GM18502 (cell line): Measurements from ENCODE around the gene CFAP157.

Experiments used
- ATAC-seq: cut with Tn5 transposase; IDR thresholded peaks from one replicate; pipeline ENCODE4 v1.9.1; 2021; ENCODE audit warnings: mild to moderate bottlenecking; ENCODE audit not compliant: unreplicated experiment, poor library complexity

CFAP157 gene

DNA sequence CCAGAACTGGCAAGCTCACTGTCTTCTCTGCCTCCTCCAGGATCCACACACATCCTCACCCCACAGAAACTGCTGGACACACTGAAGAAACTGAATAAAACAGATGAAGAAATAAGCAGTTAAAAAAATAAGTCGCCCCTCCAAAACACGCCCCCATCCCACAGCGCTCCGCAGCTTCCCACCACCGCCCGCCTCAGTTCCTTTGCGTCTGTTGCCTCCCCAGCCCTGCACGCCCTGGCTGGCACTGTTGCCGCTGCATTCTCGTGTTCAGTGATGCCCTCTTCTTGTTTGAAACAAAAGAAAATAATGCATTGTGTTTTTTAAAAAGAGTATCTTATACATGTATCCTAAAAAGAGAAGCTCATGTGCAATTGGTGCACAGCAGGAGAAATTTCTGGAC lies 16.1 kb upstream of the CFAP157 start:
- no peak for ATAC-seq

DNA sequence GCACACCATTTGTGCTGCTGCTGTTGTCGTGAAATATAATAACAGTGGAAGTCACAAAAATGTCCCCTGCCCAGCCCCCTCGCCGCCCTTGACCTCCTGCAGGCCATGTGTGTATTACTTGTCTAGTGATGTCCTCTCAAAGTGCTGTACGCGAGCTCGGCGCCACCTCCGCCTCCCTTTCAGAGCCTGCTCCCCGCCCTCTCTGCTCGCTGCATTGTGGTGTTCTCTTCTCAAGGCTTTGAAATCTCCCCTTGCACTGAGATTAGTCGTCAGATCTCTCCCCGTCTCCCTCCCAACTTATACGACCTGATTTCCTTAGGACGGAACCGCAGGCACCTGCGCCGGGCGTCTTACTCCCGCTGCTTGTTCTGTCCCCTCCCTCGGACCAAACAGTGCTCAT lies 14.7 kb upstream of the CFAP157 start:
- no peak for ATAC-seq

DNA sequence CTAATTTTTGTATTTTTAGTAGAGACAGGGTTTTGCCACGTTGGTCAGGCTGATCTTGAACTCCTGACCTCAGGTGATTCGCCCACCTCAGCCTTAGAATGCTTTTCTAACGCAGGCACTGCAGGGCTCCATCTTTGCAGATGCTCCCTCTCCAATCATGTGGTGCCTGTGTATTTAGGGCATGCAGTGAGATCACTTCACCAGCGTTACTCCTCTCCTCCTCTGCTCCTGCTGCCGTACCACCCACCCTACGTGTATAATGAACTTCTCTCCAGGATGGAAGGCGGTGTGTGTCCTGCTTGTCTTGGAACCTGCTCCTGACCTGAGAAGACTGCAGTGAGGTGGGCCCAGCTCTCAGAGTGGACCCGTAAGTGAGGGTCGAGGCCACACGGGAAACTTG lies 13.6 kb upstream of the CFAP157 start:
- ATAC-seq, result no peak

DNA sequence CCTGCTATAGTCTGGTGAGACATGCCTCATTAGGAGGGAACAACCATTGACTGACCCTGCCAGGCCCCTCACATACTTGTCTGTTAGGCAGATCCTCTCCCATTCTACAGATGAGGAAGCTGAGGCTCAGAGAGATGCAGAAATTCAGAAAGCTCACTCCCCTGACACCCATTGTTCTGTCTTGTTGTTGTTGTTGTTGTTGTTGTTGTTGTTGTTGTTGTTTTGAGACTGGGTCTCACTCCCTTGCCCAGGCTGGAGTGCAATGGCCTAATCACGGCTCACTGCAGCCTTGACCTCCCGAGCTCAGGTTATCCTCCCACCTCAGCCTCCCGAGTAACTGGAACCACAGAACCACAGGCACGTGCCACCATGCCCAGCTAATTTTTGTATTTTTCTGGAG lies 13.1 kb upstream of the CFAP157 start:
- ATAC-seq, result no peak

DNA sequence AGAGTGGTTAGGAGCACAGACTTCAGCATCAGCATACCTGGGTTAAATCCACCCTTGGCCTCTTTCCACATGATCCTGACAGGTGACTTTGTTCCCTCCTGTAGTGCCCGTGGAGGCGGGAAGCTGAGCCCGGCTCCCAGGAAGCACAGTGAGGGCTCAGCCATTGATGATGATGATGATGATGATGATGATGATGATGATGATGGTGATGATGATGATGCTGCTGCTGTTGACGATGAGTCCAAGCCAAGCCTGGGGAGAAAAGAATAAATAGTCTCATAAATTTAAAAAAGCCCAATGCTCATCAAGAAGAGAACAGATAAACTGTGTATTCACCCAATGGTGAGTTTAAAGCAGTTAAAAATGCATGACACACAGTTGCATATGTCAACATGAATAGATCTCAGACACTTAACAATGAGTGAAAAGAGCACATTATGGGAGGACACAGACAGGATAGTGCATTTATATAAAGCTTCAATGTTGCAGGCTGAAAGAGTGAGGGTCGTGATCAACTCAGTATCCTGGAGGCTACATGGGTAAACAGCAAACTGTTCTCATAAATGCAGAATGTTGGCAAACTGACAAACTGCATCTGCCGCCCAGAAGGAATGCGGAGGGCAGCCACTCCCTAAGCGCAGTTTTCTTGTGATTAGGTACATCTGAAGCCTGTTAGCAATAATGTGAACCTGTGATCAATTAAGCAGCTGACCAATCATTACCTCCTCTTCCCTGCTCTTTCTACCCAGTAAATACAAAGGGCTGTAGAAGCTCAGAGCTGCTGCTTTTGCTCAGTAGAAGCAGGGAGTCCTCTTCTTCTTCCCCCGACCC lies 11.7 kb upstream of the CFAP157 start:
- ATAC-seq, result no peak

DNA sequence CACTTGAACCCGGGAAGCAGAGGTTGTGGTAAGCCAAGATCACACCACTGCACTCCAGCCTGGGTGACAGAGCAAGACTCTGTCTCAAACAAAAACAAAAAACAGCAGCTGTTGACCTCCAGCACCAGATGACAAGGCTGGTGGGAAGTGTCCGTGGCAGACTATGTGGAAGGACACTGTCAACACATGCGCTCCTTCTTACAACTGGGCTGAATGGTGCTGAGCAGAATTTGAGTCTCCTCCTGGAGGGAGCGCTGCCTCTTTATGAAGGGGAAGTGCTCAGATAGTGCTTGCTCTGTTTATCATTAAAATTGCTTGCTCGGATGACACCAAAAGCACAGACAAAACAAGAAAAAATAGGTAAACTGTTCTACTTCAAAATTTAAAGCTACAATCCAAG lies 9.2 kb upstream of the CFAP157 start:
- no peak for ATAC-seq

DNA sequence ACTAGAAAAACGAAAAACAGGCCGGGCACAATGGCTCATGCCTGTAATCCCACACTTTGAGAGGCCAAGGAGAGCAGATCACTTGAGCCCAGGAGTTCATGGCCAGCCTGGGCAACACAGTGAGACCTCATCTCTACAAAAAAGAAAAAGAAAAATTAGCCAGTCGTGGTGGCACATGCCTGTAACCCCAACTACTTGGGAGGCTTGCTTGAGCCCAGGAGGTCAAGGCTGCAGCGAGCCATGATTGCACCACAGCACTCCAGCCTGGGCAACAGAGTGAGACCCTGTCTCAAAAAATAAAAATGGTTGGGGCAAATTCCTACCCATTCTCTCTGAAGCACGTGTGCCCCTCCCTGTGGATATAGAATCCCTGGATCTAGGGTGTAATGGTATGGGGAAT lies 8.4 kb upstream of the CFAP157 start:
- ATAC-seq, result no peak

DNA sequence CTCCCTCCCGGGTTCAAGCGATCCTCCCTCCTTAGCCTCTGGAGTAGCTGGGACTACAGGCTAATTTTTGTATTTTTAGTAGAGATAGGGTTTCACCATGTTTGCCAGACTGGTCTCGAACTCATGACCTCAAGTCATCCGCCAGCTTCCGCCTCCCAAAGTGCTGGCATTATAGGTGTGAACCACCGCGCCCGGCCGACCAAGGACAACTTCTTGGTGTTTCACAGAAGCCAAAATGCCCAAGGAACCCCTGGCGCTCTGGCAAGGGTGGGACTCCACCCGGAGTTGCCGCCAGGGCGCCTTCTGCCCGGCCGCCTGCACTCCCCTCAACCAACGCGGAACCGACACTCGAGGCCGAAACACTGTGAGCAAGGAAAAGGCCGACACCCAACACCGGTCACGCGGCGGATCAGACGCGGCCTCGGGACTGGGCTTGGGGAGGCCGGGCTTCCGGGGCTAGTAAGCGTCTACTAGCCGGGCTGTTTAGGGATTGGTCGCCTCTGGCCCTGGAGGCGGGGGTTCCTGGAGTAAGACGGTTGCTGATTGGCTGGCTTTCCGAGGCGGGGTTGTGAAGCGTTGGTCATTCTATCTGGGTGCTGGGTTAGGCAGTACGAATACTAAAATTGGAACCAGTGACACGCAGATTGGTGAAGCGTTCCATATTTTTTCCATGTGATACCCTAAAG lies 7.7 kb upstream of the CFAP157 start:
- peak; percentile 90 for ATAC-seq

DNA sequence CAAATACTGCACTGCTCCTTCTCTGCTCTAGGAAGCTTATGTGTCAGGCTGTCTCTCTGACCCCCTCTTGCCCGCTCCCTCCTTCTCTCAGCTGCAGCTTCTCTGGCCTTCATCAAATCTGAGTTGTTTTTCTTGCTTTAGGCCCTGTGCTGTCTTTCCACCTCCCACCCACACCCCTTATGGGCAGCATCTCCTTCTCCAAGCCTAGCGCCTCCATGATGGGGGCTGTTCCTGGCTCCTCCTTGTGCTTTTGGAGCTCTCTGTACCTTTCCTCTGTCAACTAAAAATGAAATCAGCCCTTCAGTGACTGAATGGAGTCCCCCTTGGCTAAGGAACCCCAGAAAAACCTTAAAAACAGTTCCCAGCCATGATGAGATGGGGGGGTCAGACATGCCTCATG lies 6.6 kb upstream of the CFAP157 start:
- ATAC-seq, result no peak

DNA sequence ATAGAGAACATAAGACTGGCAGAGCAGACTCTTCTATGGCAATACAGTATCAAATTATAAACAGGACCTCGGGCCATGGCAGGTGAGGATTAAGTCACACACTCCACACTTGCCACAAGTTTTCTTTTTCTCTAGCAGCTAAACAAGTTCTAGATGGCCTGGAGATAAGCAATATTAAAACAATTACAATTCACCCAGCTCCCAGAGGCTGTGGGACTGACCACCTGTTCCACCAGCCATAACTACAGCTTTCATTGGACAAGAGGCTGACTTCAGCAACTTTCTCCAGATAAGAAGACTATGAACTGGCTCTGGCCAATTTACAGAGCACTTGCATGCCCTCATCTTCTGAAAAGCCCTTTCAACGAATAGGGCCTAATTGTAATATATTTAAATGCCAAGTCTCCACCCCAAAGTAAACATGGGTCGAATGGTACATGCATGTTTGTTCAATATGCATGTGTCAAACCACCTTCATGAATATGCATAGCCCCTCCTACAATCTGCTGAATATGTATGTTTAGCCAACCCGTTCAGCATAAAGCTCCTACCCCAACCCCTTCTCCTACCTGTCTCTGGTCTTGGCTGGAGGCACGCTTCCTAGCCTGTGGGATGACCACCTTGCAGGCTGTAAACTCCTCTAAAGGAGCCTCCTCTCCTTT lies 6.1 kb upstream of the CFAP157 start:
- no peak for ATAC-seq

DNA sequence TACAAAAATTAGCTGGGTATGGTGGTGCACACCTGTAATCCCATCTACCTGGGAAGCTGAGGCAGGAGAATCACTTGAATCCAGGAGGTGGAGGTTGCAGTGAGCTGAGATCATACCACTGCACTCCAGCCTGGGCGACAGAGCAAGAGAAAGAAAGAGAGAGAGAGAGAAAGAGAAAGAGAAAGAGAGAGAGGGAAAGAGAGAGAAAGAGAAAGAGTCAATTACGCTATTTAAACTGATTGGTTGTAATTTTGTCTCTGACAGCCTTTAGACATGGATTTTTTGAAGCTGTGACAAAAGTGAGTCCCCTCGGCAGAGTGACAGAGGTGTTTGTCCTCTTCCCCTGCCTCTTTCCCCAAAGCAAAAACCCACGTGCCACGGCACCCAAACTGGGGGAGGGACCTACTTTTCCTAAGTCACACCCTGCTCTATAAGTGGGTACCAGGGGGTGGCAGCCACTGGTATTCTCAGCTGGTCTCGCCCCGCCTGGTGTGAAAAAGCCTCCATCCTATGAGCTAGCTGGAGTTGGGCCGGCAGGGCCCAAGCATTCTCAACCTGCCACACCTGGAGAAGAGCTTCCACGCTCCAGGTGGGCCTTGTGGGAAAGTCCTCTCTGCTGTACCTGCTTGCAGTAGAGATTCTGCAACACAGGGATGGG lies 3.4 kb upstream of the CFAP157 start:
- ATAC-seq, result no peak

DNA sequence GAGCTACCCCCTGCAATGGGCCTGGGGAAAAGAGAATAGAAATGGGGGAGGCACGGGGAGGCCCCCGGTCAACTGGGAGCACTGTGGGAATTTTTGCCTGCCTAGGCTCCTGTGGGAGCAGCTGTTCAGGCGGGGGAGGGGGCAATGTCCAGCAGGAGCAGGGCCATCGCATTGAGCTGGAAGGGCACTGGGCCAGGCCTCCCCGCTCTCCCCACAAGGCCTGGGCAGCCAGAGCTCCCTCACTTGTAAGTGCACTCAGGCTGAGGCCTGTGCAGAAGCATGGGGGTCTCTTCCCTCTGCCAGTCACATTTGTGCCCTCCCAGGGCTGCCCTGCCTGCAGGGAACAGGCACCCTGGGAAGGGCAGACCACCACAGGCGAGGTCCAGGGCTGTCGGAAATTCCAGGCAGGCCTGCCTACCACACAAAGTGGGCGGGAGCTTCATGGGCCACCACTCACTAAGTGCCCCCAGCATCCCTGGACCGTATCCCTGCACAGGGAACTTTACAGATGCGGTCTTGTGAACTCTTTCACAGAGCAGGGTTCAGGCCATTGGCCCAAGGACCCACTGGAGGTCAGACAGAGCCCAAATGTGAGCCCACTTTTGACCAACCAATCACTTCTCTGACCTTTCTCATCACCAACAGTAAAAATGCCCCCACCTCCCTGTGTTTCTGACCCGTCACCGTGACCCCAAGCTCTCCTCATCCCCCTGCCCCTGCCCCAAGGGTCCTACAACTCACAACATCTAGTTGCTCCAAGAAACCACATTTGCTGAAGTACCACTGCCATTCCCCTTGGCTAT lies 1.0 kb upstream of the CFAP157 start:
- no peak for ATAC-seq

DNA sequence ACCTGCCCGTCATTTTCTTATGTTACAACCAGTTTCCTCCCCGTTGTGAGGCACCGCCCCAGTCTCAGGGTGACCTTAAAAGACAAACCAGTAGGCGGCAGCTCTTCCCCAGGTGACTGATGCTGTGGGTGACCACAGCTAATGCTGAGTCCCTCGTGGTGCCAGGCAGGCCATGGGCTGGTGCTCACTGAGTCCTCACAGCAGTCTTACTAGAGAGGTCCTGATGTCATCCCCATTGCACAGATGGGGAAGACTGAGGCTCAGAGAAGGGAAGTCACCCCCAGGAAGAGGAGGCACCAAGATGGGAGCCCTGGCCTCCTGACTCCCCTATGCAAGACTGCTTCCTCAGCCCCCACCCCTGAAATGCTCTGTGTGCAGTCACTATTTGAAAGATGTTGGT lies 978 bp downstream of the CFAP157 start:
- no peak for ATAC-seq

DNA sequence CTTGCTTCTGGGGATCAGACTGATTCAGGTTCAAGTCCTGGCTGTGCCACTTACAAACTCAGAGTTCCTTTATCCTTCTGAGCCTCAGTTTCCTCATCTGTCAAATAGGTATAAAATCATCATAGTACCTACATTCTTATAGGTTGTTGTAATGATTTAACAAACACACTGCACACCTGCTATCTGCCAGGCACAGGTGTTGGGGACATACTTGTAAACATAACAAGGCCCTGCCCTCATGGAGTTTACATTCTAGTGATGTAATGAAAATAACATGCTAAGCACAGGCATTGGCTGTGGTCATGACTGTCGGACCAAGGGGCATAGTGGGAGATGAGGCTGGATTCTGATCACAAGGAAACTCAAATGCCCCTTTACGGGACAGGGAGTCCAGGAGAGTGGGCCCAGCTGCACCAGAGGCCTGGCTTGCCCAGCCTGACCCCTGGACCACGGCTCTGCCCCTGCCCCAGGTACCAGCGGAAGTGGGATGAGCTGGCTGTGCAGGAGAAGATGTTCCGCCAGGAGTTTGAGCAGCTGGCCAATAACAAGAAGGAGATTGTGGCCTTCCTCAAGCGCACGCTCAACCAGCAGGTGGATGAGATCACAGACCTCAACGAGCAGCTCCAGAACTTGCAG lies 2.3 kb downstream of the CFAP157 start:
- ATAC-seq, result no peak

DNA sequence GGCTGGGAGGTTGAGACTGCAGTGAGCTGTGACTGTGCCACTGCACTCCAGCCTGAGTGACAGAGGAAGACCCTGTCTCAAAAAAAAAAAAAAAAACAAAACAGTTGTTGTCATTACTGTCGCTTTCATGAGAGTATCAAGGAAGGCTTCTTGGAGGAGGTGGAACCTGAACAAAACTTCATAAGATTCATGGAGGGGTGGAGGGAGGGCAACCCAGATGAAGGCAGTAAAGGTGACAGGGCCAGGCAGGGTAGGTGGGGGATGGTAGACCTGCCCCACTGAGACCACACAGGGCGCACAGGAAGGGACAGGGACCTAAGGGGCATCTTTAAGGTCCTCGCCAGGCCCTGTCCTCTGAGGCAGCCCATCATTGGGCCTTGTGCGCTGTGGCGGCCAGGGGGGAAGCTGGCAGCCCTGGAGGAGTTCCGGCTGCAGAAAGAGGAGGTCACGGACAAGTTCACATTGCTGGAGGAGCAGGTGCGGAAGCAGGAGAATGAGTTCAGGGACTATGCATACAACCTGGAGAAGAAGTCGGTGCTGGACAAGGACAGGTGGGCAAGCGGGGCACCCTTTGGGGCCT lies 3.5 kb downstream of the CFAP157 start:
- no peak for ATAC-seq

DNA sequence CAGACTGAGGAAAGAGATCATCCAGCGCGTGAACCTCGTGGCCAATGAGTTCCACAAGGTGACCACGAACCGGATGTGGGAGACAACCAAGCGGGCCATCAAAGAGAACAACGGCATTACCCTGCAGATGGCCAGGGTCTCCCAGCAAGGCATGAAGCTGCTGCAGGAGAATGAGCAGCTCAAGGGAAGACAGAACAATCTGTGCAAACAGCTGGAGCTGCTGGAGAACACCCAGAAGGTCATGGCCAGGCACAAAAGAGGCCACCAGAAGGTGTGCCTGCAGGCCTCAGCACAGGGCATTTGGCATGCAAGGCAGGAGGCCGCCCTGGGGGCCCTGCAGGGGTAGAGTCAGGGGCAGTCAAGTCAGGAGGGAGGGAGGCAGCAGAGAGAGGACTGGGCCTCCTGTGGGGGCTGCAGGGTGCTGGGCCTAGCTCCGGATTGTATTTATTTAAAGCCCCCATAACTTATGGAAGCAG lies 4.5 kb downstream of the CFAP157 start:
- ATAC-seq, result no peak

DNA sequence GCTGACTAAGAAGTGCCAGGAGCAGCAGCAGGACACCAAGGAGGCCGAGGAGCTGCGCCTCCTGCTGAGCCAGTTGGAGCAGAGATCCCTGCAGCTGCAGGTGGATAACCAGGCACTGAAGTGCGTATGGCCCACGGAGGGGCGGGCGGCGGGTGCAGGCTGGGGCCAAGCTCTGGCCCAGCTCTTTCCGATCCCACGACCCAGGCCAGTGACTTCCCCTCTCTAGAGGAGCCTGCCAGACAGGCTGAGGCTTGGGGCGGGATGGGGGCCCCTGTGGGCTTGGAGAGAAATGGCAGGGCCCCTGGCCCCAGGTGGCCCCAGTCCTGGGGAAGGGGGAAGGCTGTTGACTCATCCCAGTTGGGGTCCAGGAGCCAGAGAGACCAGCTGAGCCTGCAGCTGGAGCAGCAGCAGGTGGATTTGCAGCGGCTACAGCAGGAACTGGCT lies 5.1 kb downstream of the CFAP157 start:
- ATAC-seq, result no peak

DNA sequence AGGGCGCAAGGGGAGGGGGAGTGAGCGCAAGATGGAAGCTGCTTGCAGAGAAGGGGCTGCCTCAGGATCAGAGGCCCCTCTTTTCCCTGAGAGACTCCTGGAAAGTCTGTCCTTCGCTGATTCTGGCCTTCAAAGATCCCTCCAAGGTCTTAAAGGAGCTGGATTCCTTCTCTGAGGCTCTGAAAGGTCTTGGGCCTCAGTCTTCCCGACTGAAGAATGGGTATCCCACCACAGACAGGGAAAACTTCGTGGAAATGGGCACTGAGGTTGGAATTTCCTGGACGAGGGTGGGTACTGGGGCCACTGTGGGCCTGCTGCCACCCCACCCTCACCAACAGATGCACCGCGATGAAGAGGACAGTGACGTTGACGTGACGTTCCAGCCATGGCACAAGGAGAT lies 5.6 kb downstream of the CFAP157 start:
- no peak for ATAC-seq

DNA sequence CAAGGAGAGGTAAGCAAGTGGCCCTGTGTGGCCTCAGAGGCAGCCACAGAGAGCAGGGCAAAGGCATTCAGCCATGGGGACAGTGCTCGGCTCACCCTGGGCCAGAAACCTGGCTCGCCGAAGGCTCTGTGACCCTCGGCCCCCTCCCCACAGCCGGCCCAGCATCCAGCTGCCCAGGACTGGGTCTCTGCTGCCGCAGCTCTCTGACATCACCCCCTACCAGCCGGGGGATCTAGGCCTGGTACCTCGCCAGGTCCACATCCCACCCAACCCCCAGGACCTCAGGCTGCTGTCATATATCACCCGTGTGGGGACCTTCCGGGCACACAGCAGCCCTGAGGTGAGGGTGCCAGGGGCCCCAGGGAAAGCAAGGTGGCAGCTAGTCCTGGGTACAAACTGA lies 6.1 kb downstream of the CFAP157 start:
- ATAC-seq, result no peak
